Measurements from ENCODE around the gene CST6. TPM values are rescaled to one million over a fixed set of nuclear protein-coding genes. Genes with fewer than 3 reads are reported as not detected.

CST6 gene, protein sequence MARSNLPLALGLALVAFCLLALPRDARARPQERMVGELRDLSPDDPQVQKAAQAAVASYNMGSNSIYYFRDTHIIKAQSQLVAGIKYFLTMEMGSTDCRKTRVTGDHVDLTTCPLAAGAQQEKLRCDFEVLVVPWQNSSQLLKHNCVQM
- not detected for total RNA-seq
- long read RNA-seq, result 0 reads

DNA sequence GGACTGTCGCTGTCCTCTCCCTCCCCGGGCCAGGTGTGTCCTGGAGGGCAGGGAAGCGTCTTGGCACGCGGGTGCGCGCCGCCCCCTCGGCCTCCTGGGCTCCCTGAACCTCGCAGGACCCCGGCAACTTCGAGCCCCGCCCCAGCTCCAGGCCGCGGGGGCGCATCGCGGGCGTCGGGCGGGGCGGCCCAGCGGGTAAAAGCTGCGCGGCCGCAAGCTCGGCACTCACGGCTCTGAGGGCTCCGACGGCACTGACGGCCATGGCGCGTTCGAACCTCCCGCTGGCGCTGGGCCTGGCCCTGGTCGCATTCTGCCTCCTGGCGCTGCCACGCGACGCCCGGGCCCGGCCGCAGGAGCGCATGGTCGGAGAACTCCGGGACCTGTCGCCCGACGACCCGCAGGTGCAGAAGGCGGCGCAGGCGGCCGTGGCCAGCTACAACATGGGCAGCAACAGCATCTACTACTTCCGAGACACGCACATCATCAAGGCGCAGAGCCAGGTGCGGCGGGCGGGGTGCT lies at the start of gene CST6:
Gene CST6 (plus strand): TSS at position 224 of the 519 bp plus-strand sequence. CDS start 37 bp downstream, at position 261.
- peaks cover 30% of the 10 kb centered on the region for H3K27me3 ChIP-seq (ENCODE audit: low read depth)
- no peaks in the 10 kb centered on the region for H3K9me3 ChIP-seq (replicated peaks)
- H3K36me3 ChIP-seq, result no peaks in the 10 kb centered on the region
- H3K4me3 ChIP-seq, result peak within 1 kb of the TSS; percentile 46
- peaks cover 24% of the 10 kb centered on the region for H3K4me1 ChIP-seq
- intact Hi-C loops (cut with micrococcal nuclease), result no loop called here
- TF ChIP-seq, protein P1, sequence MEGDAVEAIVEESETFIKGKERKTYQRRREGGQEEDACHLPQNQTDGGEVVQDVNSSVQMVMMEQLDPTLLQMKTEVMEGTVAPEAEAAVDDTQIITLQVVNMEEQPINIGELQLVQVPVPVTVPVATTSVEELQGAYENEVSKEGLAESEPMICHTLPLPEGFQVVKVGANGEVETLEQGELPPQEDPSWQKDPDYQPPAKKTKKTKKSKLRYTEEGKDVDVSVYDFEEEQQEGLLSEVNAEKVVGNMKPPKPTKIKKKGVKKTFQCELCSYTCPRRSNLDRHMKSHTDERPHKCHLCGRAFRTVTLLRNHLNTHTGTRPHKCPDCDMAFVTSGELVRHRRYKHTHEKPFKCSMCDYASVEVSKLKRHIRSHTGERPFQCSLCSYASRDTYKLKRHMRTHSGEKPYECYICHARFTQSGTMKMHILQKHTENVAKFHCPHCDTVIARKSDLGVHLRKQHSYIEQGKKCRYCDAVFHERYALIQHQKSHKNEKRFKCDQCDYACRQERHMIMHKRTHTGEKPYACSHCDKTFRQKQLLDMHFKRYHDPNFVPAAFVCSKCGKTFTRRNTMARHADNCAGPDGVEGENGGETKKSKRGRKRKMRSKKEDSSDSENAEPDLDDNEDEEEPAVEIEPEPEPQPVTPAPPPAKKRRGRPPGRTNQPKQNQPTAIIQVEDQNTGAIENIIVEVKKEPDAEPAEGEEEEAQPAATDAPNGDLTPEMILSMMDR (IDR thresholded peaks at IDR 0.05; ENCODE audit: borderline replicate concordance), result no peak
- no peak for DNase-seq
- no peak within 1 kb of the TSS for H3K27ac ChIP-seq (replicated peaks)

DNA sequence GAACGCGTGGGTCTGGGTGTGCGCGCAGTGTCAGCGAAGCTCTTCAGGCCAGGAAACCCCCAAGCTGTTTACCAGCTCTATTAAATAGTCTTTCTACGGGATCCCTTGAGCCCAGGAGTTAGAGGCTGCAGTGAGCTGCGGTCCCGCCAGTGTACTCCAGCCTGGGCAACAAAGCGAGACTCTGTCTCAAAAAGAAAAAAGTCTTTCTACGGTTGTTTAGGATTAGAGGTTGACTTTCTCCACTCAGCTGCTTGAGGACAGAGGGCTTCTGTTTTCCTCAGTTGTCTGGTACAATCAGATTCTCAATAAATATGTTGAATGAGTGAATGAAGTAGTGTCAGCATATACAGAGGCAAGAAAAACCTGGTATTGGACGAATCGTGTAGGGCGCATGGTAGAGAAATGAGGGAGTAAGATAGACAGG lies 49.7 kb upstream of the CST6 start:
- Histone ChIP-seq H3K27ac (replicated peaks) (peak overlapping the region; percentile 88), H3K9me3 (replicated peaks) (no peaks in the 10 kb centered on the region), H3K4me3 (peak overlapping the region; percentile 84), H3K4me1 (peaks cover 38% of the 10 kb centered on the region), H3K27me3 (ENCODE audit: low read depth) (no peaks in the 10 kb centered on the region), H3K36me3 (peaks cover 35% of the 10 kb centered on the region)
- intact Hi-C loops (cut with micrococcal nuclease), result no loop called here
- no peak for DNase-seq
- TF ChIP-seq, protein P1 (IDR thresholded peaks at IDR 0.05; ENCODE audit: borderline replicate concordance), result no peak

DNA sequence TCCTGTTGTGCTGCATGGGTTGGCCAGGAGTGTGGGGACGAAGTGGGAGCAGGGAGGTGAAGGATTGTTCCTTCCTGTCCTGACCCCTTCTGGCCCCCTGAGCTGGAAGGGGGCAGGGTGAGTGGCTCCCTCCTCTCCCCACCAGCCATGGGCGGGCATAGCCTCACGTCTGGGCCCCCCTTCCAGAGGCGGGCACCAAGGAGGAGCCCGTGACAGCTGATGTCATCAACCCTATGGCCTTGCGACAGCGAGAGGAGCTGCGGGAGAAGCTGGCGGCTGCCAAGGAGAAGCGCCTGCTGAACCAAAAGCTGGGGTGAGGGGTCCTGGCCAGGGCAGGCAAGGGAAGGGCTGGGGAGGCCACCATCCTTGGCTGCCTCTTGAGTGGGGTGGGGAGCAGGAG lies 46.9 kb upstream of the CST6 start:
- intact Hi-C loops (cut with micrococcal nuclease), result no loop called here
- TF ChIP-seq, protein P1 (IDR thresholded peaks at IDR 0.05; ENCODE audit: borderline replicate concordance), result no peak

DNA sequence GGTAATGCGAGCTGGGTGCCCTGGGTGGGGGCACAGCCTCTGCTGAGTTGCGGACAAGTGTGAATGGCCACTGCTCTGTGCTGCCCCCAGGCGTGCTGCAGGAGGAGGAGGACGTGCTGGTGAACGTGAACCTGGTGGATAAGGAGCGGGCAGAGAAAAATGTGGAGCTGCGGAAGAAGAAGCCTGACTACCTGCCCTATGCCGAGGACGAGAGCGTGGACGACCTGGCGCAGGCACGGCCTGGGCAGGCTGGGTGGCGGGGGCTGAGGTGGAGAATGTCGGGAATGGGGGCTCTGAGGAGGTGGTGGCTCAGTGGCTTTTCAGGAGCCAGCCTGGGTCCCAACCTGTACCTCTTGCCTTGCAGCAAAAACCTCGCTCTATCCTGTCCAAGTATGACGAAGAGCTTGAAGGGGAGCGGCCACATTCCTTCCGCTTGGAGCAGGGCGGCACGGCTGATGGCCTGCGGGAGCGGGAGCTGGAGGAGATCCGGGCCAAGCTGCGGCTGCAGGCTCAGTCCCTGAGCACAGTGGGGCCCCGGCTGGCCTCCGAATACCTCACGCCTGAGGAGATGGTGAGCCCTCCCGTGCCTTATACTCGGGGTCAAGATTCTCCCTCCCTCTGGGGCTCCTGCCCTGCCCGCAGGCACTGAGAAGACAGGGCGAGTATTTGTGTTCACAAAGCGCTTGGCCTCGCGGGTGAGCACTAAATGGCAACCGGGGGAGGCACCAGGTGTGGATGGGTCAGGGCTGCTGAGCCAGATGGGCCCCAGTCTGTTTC lies 45.6 kb upstream of the CST6 start:
- intact Hi-C loops (cut with micrococcal nuclease), result no loop called here
- Histone ChIP-seq H3K4me1 (peaks cover 31% of the 10 kb centered on the region), H3K27me3 (ENCODE audit: low read depth) (no peaks in the 10 kb centered on the region), H3K27ac (replicated peaks) (no peak overlapping the region), H3K4me3 (no peak overlapping the region), H3K36me3 (peaks cover 67% of the 10 kb centered on the region), H3K9me3 (replicated peaks) (no peaks in the 10 kb centered on the region)
- TF ChIP-seq, protein P1 (IDR thresholded peaks at IDR 0.05; ENCODE audit: borderline replicate concordance), result no peak
- DNase-seq, result no peak

More for the DNA sequence above, 46.9 kb upstream of the CST6 start:
- H3K36me3 ChIP-seq, result peaks cover 63% of the 10 kb centered on the region
- H3K27ac ChIP-seq (replicated peaks), result no peak overlapping the region
- peaks cover 38% of the 10 kb centered on the region for H3K4me1 ChIP-seq
- DNase-seq, result no peak
- no peak overlapping the region for H3K4me3 ChIP-seq
- no peaks in the 10 kb centered on the region for H3K9me3 ChIP-seq (replicated peaks)
- no peaks in the 10 kb centered on the region for H3K27me3 ChIP-seq (ENCODE audit: low read depth)

DNA sequence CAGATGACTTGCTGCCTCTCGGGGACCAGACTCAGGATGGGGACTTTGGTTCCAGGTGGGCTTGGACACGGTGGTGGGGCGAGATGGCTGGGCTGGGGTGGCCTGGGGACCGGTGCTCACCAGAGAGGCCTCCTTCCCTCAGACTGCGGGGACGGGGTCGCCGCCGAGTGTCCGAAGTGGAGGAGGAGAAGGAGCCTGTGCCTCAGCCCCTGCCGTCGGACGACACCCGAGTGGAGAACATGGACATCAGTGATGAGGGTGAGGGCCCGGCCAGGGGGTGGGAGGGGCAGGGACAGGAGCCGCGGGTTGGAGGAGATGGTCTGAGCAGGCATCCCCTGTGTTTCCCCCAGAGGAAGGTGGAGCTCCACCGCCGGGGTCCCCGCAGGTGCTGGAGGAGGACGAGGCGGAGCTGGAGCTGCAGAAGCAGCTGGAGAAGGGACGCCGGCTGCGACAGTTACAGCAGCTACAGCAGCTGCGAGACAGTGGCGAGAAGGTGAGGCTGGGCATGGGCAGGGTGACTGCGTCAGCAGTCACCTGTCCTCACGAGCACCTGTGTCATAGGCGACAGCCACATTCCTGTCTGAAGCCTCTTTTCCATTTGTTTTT lies 44.4 kb upstream of the CST6 start:
- Histone ChIP-seq H3K4me3 (no peak overlapping the region), H3K9me3 (replicated peaks) (no peaks in the 10 kb centered on the region), H3K36me3 (peaks cover 67% of the 10 kb centered on the region), H3K27me3 (ENCODE audit: low read depth) (no peaks in the 10 kb centered on the region), H3K4me1 (peaks cover 22% of the 10 kb centered on the region), H3K27ac (replicated peaks) (no peak overlapping the region)
- TF ChIP-seq, protein P1 (IDR thresholded peaks at IDR 0.05; ENCODE audit: borderline replicate concordance), result no peak
- no peak for DNase-seq
- intact Hi-C loops (cut with micrococcal nuclease), result no loop called here

All from left ventricle myocardium inferior (tissue), 1 donor.